HG03097 (cell line): Measurements from ENCODE around the gene XYLT1.
"Not testable (repeated sequence)": the region's sequence is repeated elsewhere in the genome, so short reads cannot be mapped to it uniquely, and the experiment has no call there.

Source experiments
- ATAC-seq: cut with Tn5 transposase; IDR thresholded peaks from one replicate; pipeline ENCODE4 v1.9.1; 2021; ENCODE audit not compliant: unreplicated experiment, low FRiP score

The XYLT1 gene

DNA sequence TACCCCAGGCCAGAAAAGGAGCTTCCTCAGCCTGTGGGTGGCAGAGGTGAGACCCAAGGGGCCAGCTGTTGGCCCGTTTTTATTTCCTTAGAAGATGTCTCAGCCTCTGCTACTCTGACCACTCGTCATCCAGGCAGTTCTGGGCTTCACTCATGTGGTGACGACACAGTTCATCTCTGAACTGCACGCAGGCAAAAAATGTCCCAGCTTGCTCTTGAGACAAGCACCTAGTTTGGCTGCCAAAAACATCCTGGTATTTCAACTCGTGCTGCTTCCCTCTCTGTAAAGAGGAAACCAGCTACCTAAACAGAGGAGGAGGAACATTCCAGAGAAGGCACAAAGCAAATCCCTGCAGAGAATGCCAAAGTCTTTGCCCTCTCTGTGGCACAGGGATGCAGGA lies 125.7 kb downstream of the XYLT1 start:
- ATAC-seq = no peak

DNA sequence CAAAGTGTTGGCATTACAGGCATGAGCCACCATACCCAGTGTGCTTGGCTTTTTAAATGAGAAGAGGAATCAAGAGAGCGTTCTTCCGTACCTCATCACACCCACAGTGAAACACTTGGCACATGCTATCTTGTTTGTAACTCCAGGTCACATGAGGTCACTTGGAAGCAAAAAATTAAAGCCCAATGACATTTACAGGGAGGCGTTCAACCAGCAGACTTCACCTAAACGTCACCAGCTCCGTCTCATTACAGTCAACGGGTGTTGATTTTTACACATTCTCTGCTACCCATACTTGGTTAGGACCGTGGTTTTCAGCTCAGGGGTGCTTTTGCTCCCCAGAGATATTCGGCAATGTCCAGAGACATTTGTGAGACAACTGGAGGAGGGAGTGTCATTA lies 127.0 kb downstream of the XYLT1 start:
- ATAC-seq = no peak

DNA sequence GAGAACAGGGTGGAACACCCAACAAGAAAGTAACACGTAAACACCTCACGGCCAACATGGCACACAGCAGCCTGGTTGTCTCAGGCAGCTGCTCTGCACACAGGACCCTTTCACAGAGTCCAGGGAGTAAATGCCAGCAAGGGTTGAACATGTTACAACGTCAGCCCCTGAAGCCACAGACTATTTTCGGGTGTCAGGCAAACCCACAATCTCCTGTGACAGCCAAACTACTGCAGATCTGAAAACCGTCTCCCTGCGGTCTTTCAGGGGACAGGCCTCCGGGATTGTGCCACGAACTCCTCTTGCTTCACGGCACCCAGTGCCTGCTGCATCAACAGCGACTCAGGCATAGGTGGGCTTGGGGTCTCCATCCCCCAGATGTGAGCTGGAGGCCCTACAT lies 127.7 kb downstream of the XYLT1 start:
- ATAC-seq = no peak

- ATAC-seq = no peak
Measured at GRCh38 chr16:17342031-17342430, 128.7 kb downstream of the XYLT1 start.

DNA sequence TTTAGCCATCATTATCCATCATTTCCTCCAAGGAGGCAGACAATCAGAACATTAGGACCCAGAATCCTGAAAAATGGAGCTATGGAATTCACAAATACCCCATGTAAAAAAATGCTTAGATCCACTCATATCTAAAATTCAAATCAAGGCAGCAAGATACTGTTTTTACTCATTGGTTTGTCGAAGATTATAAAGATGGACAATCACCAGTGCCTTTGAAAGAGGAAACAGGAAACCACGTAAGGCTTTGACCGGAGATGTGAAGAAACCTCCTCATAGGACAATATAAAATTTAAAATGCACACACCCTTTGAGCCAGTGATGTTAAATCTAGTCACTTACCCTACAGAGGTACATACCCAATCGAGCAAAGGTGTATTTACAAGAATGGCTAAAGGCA lies 130.0 kb downstream of the XYLT1 start:
- no peak for ATAC-seq

- ATAC-seq = no peak
Measured at GRCh38 chr16:17339764-17340541, 130.8 kb downstream of the XYLT1 start.

GRCh38 chr16:17338244-17338643 lies 132.5 kb downstream of the XYLT1 start:
- no peak for ATAC-seq

- ATAC-seq = no peak
Measured at GRCh38 chr16:17336530-17336900, 134.2 kb downstream of the XYLT1 start.

DNA sequence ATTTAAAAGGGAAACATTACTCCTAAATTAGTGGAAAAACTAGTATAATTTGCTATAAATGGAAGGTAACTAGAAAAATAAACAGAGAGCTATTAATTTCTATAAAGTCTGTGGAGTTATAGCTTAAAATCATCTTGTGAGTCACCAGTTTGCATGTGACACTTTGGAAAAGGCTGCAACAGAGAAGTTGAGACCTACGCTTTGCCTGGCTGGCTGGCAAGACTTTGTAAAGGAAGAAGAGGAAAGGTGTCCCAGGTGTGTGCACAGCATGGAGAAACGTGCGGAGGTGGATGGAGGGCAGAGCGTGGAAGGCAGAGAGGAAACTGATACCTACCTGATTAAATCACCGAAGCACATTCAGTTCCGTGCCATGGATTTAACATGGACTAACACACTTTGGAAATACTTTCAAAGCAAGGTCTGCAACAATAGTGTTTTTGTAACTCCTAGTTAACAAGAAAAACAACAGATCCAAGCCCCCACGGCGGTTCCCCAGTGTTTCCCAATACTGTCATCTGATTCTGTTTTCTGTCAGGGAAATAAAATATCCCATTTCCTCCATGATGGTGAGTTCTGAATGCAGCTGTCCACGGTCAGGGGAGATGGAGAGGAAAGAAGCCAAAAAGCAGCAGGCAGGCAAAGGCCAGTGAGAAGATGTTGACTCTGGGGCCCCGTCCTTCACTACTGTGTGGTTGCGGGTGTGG lies 134.8 kb downstream of the XYLT1 start:
- ATAC-seq = no peak

- ATAC-seq = not testable (repeated sequence)
Measured at GRCh38 chr16:17335406-17335805, 135.4 kb downstream of the XYLT1 start.

DNA sequence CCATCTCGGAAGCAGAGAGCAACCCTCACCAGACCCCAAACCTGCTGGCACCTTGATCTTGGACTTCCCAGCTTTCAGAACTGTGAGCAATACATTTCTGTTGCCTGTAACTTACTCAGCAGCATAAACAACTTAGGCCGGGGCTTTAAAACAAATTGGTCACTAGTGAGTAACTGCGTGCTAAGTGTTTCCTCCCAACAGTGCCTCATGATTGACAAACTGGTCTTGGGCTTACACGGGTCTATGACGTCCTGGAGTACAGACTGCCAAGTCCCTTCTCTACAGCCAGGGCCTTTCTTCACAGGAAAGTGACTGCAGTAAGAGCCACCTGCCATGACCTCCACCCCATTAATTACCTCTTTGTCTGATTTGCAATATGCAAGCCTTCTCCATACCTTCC lies 136.7 kb downstream of the XYLT1 start:
- ATAC-seq = no peak

DNA sequence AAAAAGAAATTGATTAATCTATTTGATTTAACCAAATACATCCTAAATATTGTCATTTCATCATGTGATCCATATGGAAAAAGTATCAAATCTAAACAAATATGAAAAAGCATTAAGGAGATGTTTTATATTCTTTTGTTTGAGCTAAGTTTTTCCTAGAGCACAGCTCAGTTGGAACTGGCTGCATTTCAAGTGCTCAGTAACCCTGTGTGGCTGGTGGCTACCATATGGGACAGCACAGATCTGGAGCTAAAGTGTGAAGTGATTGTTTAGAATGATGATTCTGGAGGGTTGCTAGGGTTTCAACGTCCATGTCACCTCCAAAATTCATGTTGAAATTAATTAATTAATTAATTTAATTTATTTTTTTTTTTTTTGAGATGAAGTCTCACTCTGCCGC lies 137.5 kb downstream of the XYLT1 start:
- no peak for ATAC-seq

DNA sequence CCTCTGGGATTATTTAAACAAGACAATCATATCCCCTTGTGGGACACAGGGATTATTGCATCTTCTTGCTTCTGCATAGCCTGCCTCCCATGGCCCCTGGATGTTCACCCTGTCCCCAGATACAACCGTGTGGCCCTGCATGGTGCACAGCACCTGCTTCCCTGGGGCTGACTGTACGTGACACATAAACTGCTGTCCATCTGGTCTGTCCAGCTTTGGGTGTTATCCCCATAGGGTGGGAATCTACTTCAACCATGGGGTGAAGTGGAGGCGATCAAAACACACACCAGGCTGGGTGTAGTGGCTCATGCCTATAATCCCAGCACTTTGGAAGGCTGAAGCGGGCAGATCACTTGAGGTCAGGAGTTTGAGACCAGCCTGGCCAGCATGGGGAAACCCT lies 138.8 kb downstream of the XYLT1 start:
- no peak for ATAC-seq

DNA sequence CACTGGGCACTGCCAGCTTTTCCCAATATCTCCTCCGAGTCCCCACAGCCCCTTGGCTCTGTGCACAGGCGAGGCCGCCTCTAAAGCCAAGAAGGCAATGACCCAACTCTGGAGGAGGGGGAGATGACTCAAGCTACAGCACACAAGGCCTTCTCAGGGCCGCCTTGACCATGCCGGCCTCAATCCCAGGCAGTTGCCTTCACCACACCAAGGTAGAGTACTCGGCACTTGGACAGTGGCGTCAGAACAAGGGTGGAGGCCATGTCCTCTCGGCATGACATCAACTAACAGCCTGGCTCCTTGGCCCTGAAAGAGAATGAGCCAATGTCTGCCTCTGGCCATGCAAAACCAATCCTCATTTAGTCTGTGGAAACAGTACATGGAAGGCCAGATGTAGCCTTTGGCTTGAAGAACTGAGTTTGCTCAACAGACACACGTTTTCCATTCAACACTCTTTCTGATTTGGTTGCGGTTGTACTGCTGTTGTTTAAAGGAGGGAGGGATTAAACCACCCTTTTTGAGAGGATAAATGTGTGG lies 139.6 kb downstream of the XYLT1 start:
- ATAC-seq = no peak

DNA sequence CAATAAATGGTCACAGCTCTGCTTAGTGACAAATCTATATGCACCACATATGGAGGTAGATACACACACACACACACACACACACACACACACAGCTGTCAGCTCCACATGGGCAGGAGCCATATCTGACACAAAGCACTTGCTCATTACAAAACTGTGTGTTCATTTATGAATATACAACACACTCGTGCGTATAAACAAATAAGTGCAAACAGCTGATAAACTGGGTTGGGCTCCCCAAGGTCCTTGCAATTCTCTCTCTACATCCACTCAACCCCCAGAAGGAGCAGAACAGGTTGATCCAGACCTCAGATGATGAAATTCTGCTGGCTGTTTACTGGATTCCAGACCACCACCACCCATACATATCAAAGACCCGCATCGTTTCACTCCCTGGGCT lies 140.7 kb downstream of the XYLT1 start:
- no peak for ATAC-seq

- no peak for ATAC-seq
Measured at GRCh38 chr16:17329391-17329790, 141.4 kb downstream of the XYLT1 start.

- ATAC-seq = no peak
Measured at GRCh38 chr16:17328932-17329331, 141.8 kb downstream of the XYLT1 start.

- no peak for ATAC-seq
Measured at GRCh38 chr16:17327664-17328335, 143.0 kb downstream of the XYLT1 start.

DNA sequence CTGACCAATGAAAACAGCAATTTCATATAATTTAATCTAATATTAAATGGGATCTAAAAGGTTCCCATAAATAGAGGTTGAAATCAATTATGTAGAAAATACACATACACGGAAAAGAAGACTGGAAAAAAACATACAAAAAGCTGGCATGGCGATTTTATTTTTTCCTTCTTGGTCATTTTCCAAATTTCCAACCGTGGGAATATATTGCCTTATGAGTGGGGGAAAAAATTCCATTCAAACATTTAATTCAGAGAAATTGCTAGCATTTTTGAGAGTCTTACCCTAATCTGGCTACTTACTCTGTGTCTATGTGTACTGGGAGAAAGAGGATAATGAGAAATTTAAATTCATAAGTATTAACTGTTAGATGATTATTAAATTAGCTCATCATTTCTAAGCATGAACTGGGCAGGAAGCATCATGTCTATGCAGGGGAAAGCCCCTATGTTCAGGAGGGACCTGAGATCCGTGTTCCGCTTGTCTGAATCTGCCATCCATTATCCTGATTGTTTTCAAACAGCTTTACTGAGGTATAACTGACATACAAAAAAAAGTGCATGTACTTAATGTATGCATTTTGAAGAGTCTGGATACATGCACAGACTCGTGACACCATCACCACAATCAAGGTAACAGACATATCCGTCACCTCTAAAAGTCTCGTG lies 145.2 kb downstream of the XYLT1 start:
- ATAC-seq = no peak

- ATAC-seq = no peak
Measured at GRCh38 chr16:17324451-17324850, 146.3 kb downstream of the XYLT1 start.

DNA sequence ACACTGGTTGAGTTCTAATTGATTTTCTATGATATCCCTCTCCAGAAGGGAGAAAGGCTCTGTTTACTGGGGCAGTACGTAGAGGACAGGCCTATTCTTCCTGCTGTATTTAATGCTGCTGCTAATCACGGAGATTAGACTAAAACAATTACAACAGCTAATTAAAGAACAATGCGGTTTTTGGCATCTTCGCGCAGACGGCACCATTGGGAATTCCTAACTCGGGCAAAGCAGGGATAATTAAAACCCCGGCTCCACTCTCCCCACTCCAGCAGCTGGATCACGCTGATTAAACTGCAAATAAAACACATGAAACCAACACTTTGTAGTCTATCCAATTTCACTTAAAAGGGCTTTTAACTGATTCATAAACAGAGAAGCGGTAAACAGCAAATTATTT lies 147.6 kb downstream of the XYLT1 start:
- no peak for ATAC-seq
